ENCODE measurements around the gene CROCC2. TPM values are rescaled to one million over a fixed set of nuclear protein-coding genes. Genes with fewer than 3 reads are reported as not detected.
A peak's percentile ranks its signal among the peaks of the same experiment; 100 is the strongest.

CROCC2 gene
- total RNA-seq, 1 experiment from 2014 or later = not detected

DNA sequence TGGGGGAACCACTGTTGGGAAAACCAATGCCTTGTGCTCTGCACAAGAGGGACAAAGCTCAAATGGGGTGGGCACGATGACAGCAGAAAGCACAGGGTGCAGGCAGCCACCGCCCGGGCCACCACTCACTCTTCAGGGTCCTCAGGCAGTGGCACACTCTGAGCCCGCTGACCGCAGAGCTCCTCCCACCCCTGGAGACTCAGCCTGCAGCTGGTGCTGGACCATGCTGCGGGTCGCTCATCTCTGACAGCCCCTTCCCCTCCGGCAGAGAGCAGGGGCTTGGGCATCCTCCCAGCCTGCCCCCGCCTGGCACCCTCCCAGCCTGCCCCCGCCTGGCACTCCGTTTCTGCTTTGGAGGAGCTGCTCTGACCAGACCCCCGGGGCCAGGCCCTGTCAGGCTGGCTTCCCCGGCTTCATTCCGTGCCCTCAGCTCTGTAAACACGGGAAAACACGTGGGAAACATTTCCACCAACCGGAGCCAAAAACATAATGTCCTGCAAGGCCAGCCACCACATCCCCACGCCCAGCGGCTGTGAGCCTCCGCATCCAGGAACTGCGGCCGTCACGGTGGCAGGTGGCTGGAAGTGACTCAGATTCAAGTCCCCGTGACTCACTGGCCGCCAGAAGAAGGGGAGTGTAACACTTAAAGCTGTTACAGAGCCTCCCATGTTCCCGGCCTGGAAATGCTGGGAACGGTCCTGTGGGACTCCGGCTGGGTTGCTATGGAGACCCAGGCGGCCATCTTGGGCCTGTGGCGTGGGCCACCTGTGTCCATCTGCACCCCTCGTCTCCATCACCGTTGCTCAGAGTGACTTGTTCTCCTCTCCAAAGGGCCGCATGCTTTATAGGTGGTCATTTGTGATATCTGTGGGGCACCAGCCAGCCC lies 85.5 kb downstream of the CROCC2 start:
- DNase-seq (ENCODE audit: low read depth, low spot score) (peak; percentile 80), ATAC-seq (peak; percentile 74)
- H3K9me3 ChIP-seq (ENCODE audit: control insufficient read depth in 1 of 2, insufficient read depth in 1 of 2, low read depth in 1 of 2, low read length in 2 of 2) = no peaks in the 10 kb centered on the region
- no peaks in the 10 kb centered on the region for H3K27me3 ChIP-seq (ENCODE audit: insufficient read depth, low read length)
- ChIA-PET POLR2A (no interaction called here), CTCF (interaction anchor here (1.1 kb wide), 1 partner anchor 8 kb away, joined by 6 read pairs; no protein-coding TSS in a partner anchor), RAD21 (ENCODE audit: low non-redundant PET in 1 of 2, low total read pairs in 2 of 2, uncharacterized antibody in 2 of 2, unreplicated experiment in 2 of 2) (no interaction called here)
- no peaks in the 10 kb centered on the region for H3K79me2 ChIP-seq (ENCODE audit: insufficient read depth, low read length)
- H3K36me3 ChIP-seq (ENCODE audit: control insufficient read depth in 1 of 2, insufficient read depth in 2 of 2, low read length in 2 of 2) = no peaks in the 10 kb centered on the region
- H3K9me2 ChIP-seq (ENCODE audit: insufficient read depth) = no peaks in the 10 kb centered on the region
- intact Hi-C loops (cut with micrococcal nuclease) = loop anchor here (2.0 kb wide), 1 partner anchor 141 kb away; no protein-coding TSS in a partner anchor
- H2AFZ ChIP-seq (ENCODE audit: low read depth, low read length, poor library complexity, severe bottlenecking) = peak overlapping the region; percentile 47
- no peaks in the 10 kb centered on the region for H4K20me1 ChIP-seq (ENCODE audit: insufficient read depth)
- no TSS peak for BruUV-seq (replicated peaks)
- TF ChIP-seq EZH2 (IDR thresholded peaks at IDR 0.05) (no peak), TCF7L2 (IDR thresholded peaks at IDR 0.05; ENCODE audit: borderline replicate concordance, extremely low read depth, insufficient read depth, insufficient read length) (peak; percentile 63), SP1 (IDR thresholded peaks at IDR 0.05; ENCODE audit: low read depth) (no peak), SIN3A (IDR thresholded peaks at IDR 0.05; ENCODE audit: low read depth) (no peak), RAD21 (IDR thresholded peaks at IDR 0.05; ENCODE audit: low read depth) (no peak), POLR2AphosphoS5 (IDR thresholded peaks at IDR 0.05; ENCODE audit: low read depth, low read length) (peak; percentile 47), POLR2A (IDR thresholded peaks at IDR 0.05; ENCODE audit: borderline replicate concordance, extremely low read depth, insufficient read depth, insufficient read length) (no peak), ZFX (IDR thresholded peaks at IDR 0.05) (peak; percentile 54), FOSL1 (IDR thresholded peaks at IDR 0.05; ENCODE audit: low read depth) (no peak), CEBPB (IDR thresholded peaks at IDR 0.05; ENCODE audit: low read depth) (no peak), SRF (IDR thresholded peaks at IDR 0.05; ENCODE audit: low read depth) (no peak), YY1 (IDR thresholded peaks at IDR 0.05; ENCODE audit: extremely low read depth, insufficient replicate concordance, low read depth, low read length) (peak; percentile 86)
- TF ChIP-seq, protein P1, sequence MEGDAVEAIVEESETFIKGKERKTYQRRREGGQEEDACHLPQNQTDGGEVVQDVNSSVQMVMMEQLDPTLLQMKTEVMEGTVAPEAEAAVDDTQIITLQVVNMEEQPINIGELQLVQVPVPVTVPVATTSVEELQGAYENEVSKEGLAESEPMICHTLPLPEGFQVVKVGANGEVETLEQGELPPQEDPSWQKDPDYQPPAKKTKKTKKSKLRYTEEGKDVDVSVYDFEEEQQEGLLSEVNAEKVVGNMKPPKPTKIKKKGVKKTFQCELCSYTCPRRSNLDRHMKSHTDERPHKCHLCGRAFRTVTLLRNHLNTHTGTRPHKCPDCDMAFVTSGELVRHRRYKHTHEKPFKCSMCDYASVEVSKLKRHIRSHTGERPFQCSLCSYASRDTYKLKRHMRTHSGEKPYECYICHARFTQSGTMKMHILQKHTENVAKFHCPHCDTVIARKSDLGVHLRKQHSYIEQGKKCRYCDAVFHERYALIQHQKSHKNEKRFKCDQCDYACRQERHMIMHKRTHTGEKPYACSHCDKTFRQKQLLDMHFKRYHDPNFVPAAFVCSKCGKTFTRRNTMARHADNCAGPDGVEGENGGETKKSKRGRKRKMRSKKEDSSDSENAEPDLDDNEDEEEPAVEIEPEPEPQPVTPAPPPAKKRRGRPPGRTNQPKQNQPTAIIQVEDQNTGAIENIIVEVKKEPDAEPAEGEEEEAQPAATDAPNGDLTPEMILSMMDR (IDR thresholded peaks at IDR 0.05 in 2 of 3, conservative IDR thresholded peaks at IDR 0.05 in 1 of 3; ENCODE audit: borderline replicate concordance in 1 of 3, insufficient read depth in 1 of 3, low read depth in 2 of 3, low read length in 2 of 3) = no peak
- TF ChIP-seq, protein P2, sequence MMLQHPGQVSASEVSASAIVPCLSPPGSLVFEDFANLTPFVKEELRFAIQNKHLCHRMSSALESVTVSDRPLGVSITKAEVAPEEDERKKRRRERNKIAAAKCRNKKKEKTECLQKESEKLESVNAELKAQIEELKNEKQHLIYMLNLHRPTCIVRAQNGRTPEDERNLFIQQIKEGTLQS (IDR thresholded peaks at IDR 0.05) = no peak
- TF ChIP-seq, protein P3, sequence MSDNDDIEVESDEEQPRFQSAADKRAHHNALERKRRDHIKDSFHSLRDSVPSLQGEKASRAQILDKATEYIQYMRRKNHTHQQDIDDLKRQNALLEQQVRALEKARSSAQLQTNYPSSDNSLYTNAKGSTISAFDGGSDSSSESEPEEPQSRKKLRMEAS (IDR thresholded peaks at IDR 0.05) = no peak
- TF ChIP-seq, protein P4, sequence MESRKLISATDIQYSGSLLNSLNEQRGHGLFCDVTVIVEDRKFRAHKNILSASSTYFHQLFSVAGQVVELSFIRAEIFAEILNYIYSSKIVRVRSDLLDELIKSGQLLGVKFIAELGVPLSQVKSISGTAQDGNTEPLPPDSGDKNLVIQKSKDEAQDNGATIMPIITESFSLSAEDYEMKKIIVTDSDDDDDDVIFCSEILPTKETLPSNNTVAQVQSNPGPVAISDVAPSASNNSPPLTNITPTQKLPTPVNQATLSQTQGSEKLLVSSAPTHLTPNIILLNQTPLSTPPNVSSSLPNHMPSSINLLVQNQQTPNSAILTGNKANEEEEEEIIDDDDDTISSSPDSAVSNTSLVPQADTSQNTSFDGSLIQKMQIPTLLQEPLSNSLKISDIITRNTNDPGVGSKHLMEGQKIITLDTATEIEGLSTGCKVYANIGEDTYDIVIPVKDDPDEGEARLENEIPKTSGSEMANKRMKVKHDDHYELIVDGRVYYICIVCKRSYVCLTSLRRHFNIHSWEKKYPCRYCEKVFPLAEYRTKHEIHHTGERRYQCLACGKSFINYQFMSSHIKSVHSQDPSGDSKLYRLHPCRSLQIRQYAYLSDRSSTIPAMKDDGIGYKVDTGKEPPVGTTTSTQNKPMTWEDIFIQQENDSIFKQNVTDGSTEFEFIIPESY (IDR thresholded peaks at IDR 0.05; ENCODE audit: extremely low read depth, insufficient replicate concordance, low read length) = no peak
- TF ChIP-seq, protein P5, sequence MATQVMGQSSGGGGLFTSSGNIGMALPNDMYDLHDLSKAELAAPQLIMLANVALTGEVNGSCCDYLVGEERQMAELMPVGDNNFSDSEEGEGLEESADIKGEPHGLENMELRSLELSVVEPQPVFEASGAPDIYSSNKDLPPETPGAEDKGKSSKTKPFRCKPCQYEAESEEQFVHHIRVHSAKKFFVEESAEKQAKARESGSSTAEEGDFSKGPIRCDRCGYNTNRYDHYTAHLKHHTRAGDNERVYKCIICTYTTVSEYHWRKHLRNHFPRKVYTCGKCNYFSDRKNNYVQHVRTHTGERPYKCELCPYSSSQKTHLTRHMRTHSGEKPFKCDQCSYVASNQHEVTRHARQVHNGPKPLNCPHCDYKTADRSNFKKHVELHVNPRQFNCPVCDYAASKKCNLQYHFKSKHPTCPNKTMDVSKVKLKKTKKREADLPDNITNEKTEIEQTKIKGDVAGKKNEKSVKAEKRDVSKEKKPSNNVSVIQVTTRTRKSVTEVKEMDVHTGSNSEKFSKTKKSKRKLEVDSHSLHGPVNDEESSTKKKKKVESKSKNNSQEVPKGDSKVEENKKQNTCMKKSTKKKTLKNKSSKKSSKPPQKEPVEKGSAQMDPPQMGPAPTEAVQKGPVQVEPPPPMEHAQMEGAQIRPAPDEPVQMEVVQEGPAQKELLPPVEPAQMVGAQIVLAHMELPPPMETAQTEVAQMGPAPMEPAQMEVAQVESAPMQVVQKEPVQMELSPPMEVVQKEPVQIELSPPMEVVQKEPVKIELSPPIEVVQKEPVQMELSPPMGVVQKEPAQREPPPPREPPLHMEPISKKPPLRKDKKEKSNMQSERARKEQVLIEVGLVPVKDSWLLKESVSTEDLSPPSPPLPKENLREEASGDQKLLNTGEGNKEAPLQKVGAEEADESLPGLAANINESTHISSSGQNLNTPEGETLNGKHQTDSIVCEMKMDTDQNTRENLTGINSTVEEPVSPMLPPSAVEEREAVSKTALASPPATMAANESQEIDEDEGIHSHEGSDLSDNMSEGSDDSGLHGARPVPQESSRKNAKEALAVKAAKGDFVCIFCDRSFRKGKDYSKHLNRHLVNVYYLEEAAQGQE (IDR thresholded peaks at IDR 0.05; ENCODE audit: low read depth) = no peak
- no peak overlapping the region; the same call in 1 of the 2 replicates for H3K27ac ChIP-seq (ENCODE audit: low read depth, low read length)
- H3K9ac ChIP-seq (ENCODE audit: low read length) = no peak overlapping the region
- H3K4me3 ChIP-seq (replicated peaks in 1 of 2; ENCODE audit: low read depth in 1 of 2, low read length in 2 of 2) = peak overlapping the region in 1 of 2 experiments; percentile 8; a peak in 1 of 4 replicates
- peaks cover 6 to 20% of the 10 kb centered on the region in 2 experiments; a peak in 3 of 4 replicates for H3K4me1 ChIP-seq (ENCODE audit: control insufficient read depth in 1 of 2, insufficient read depth in 2 of 2, low read length in 2 of 2)
- H3K4me2 ChIP-seq (ENCODE audit: low read length) = peak overlapping the region; percentile 51
